Fibroblast of skin of right quadriceps (primary cell): Measurements from ENCODE around the gene APBA2.

ENCODE experiments used
- DNase-seq: peaks from one replicate; pipeline ENCODE4 v3.0.0-alpha.2; 2013

Gene APBA2

GRCh38 chr15:28917791-28918140, 32.0 kb downstream of the APBA2 start:
- DNase-seq, result no peak

DNA sequence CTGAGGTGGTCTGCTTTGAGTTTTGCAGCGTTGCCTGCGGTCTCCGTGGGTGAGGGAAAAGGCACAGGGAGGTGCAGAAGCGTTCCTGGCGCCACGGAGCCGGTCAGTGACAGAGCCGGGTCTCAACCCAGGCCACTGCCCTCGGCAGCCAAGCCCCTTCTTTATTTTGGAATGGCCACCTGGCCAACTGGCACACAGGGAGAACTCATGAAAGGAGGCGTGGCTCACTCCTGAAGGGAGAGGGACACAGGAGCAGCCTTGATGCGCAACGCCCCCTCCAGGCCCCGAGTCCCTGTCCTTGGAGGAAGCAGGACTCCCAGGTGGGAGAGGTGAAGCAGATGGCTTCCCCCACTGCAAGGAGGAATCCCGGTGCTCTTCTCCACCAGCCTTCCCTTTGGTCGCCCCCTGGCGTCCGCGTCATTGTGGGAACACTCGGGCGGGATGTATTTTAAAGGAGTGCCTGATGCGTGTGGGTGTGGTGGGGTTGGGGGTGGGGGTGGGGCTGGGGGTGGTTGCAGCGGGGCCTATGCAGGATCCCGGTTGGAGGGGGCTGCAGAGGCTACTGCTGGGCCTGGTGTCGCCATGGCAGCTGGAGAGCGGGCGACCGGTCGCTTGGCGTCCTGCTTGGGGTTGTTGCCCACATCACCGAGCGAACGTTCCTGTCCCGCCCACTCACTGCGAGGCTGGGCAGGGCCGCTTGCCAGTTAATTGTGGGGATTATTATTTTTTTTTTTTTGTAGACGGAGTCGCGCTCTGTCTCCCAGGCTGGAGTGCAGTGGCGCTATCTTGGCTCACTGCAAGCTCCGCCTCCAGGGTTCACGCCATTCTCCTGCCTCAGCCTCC, 32.6 kb downstream of the APBA2 start:
- no peak for DNase-seq

DNA sequence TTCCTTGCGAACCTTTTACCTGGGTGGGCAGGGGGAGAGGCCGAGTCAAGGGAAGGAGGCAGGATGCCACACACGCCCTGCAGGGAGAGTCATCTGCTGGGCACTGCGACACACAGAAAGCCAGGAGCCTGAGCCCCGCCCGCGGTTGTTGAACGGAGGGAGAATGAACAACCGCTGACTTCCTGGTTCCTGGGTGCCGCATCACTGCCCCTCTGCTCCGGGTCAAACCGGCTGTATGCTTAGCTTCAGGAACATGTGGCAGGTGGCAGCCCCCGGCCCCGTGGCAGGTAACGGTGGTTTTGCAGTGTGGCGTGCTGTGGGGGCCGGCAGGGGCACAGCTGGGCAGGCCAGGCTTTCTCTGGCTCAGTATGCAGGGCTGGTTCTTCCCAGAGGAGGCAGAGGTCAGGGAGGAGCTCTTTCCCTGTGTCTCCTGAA, 33.4 kb downstream of the APBA2 start:
- no peak for DNase-seq

DNA sequence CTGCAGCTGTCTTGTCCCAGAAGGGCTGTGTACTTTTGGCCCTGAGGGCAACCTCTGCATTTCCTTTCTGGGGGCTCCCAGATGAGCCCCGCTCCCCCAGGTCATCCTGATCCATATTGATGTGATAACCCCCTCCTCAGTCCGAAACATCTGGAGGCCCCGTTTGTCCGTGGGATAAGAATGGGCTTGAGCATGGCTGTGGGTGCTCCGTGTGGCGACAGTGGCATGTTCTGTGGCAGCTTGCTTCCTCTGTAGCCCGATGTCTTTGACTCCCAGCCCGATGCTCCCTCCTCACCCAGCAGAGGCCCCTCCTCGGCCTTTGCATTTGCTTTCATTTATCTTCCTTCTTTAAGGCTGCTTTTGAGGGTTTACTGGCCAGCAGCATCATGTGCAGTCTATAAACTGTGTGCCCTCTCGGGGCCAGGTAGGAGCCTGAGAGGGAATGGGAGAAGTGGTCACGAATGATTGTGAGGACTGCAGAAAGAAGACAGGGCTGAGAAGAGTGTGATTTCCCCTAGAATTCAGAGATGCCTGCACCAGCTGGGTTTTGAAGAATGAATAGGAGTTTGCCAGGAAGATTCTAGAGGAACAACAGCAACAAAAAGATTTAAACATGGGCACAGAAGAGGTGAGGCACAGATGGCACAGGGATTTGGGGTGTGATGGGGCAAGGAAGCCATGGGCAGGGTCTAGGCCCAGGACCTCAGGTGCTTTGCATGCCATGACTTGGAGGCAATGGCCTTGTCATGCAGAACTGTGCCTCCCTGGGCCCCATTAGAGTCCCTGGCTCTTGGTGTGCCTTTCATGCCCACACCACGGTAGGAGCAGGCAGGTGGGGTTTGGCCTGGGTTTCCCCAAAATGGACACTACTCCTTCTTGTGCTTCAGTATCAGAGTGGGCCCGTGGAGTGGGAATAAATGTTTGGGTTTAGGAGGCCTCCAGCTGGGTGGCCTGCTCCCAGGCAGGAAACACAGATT, 34.2 kb downstream of the APBA2 start:
- DNase-seq, result no peak

DNA sequence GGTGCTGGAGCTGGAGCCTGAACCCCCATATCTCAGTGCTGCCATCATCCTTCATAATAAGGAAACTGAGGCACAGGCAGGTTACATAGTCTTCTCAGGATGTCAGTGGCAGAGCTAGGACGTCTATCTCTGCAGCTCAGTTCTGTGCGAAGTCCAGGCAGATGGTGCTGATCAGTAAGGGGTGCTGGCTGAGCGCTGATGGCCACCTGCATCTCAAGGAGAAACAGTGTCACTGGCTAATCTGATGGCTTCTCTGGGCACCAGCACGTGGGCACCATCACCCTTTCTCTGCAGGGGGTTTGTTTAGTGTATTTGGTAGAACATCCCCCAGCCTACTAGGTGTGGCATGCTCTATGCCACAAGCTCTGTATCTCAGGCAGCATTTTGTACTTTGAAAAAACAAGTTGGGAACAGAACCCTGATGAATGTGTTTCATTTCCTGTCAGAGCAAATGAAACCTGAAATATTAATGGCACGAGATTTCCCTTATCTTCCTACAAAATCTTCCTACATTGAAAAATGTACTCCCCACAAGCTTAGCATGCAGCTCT, 35.1 kb downstream of the APBA2 start:
- no peak for DNase-seq

GRCh38 chr15:28921336-28921735, 35.6 kb downstream of the APBA2 start:
- no peak for DNase-seq

- DNase-seq, result no peak
Measured at GRCh38 chr15:28921919-28922706, 36.3 kb downstream of the APBA2 start.

DNA sequence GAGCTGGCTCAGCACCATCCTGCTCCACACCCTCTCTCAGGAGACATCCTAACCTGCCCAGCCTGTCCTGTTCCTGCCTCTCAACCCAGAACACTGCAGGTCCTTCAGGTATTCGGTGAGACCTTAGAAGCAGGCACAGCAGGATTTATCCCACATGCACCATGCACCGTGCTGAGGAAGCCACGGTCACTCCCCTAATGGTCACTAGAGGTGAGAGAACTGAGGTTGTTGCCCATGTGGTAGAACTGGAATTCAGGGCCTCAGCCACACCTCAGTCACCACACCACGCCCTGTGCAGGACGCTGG, 36.9 kb downstream of the APBA2 start:
- DNase-seq, result no peak

GRCh38 chr15:28923726-28924280, 38.0 kb downstream of the APBA2 start:
- no peak for DNase-seq

DNA sequence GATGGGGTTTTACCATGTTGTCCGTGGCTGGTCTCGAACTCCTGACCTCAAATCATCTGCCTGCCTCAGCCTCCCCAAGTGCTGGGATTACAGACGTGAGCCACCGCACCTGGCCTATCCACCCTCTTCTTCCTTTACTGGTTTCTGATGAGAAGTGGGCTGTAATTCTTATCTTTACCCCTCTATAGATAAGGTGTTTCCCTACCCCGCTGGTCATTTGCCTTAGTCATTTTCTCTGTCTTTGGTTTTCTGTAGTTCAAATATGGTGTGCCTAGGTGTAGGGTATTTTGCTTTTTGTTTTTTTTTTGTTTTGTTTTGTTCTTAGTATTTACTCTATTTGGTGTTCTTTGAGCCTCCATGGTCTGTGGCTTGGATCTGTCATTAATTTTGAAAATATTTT, 41.3 kb downstream of the APBA2 start:
- DNase-seq, result no peak

DNA sequence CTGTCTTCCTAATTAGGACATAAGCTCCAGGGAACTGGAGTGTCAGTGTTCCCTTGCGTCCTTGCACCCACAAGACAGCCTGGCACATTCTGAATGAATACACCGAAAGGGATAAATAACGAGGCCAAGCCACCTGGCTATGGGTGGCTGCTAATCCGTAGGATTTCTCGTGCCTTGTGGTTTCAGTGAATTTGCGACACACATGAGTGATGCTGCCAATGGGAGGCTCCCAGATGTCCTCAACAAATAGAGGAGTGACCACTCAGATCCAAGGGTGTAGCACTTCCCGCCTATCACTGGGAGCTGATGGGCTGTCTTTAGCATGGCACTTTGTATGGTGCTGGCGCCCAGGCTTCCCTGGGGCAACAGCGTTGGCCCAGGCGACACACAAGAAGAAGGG, 43.4 kb downstream of the APBA2 start:
- DNase-seq, result no peak

DNA sequence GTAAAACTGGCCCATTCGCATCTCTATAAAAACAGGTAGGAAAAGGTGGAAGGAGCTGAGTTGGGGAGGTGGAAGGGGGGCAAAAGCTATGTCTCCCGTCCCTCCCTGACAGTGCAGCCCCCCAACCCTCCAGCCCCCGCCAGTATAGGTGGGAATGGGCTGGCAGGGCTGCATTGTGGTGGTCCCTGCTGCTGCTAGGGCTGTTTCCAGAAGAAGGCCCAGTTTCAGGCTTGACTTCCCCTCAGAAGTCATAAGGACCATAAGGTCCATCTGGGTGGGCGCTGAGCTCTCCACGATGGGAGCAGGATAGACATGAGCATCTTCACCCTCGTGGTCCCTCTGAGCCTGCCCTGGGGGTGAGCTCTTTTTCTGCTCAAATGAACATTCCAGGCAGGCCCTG, 44.2 kb downstream of the APBA2 start:
- no peak for DNase-seq

DNA sequence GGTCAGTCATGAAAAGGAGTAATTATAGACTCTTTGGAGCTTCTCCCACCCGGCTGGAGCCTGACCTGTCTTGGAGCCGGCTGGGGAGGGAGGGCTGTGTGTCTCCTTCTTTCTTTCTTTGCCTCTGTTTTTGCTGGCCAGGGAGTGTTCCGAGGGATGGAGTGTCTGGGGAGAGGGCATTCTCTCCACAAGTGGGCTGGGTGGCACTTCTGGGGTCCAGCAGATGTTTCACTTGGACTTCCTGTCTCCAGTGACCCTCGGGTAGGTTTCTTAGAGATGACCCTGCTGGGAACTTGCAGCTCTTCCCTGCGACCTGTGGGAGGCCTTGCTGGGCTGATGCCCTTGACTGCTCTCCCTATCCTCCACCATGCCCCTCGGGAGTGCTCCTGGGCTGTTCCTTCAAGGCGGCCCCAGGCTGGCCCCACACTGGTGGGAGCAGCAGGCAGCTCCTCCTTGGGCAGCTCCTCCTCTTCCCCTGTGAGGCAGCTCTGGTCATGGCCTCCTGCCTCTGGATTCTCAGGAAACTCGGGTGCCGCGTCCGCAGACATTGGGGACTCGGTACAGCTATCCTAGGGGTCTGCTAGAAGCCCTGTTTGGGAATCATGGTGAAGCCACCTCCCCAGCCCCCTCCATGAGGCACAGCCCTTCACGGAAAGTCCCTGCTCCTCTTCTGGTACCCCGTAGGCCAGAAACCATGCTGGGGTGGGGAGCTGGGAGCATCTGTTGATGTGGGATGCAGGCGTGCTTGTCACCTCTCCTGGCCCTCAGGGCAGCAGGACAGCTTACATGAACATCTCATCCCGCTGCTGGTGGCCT, 44.9 kb downstream of the APBA2 start:
- no peak for DNase-seq

DNA sequence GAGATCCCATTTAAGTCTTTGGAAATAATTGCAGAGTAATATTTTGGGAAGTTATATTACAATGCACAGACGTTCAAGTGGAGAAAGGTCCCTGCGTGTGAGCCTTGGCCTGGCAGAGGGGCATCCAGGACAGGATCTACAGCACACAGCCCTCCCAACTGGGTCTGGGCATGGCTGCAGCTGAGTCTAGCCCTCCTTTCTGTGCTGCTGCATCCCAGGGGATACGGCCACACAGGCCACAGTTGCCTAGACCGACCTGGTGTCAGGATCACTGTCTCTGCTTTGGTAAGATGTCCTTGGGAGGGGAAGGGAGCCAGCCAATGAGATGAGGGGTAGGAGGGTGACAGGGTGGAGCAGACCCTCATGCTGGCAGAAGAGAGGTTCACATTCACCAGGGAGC, 46.1 kb downstream of the APBA2 start:
- no peak for DNase-seq

DNA sequence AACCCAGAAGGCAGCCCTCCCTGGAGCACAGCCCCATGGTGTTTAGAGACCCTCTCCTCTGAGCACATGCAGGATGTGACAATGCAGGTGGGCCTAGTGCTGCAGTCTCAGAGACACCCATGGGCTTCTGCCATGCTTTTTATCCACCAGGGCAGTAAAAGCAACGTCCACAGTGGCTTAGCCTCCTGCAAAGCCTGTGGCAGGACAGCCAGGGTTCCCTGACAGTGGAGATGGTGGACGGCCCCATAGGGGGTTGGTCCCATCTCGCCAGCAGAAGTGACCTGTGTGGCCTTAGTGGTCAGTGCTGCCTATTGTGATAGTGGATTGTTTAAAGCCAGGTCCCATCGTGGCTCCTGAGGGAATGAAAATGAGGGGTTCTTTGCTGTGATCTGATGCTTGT, 46.6 kb downstream of the APBA2 start:
- DNase-seq, result no peak

DNA sequence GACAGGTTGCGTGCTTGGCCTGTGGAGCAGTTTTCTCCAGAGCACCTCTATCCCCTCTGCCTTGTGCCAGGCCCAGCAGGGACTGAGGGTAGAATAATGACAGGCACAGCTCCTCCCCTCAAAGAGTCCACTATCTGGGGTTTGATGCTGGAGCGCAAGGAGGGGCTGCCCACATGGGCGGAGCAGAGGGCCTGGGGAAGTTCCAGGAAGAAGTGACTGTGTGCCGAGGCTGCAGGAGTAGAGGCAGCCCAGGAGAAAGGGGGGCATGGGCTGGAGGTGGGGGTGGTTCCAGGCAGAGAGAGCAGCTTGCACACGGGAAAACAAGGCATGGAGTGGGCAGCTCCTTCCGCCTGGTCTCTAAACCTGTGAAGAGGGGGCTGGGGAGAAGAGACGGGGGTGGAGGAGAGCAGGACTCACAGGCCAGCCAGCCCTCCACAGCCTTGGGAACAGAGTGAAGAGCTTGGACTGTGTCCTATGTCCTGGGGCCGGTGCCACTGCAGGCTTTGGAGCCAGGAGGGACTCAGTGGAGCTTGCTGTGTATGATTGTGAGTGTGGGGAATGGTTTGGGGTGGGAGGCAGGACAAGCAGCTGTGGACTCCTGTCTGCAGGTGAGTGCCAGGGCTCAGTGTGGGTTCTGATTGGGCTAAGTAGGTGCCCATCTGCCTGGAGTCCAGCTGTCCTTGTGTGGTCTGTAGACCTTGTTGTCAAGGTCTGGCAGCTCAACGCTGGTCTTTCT, 48.1 kb downstream of the APBA2 start:
- DNase-seq, result no peak

GRCh38 chr15:28934645-28935044, 48.9 kb downstream of the APBA2 start:
- DNase-seq, result no peak

DNA sequence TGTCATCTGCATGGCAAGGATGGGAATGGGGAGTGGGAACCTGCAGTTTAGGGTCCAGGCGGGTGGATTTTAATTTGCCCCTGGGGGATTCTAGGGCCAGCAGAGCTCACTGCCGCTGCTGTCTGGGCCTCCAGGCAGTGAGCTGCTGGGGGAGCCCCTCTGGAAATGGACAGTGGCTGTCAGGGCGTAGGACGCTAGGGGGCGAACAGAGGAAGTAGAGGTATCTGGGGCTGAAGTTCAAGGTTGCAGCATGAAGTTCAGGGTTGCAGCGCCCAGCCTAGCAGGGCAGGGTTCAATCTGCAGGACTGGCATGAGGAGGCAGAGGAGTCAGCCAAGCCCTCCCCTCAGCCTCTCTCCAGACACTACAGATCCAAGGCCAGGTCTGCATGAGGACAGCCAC, 49.5 kb downstream of the APBA2 start:
- no peak for DNase-seq

- no peak for DNase-seq
Measured at GRCh38 chr15:28936081-28936480, 50.3 kb downstream of the APBA2 start.

- DNase-seq, result no peak
Measured at GRCh38 chr15:28936481-28936881, 50.7 kb downstream of the APBA2 start.

DNA sequence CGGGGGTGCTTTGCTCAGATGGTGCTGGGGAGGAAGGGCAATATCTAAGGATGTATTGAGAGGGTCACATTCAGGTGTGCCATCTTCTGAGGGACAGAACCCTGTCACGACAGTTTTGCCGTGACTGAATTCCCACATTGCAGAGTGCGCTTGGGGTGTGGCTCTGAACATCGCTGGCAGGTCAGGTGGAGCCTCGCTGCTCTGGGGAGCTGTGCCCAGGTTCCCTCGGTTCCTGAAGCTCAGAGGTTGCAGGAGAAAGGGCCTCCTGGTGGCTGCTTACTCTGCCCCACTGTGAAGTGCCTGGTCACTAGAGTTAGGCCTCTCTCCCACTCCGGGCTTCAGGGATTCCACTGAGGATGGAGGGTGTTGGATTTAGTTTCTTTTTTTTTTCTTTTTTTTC, 51.5 kb downstream of the APBA2 start:
- no peak for DNase-seq
